A549 (cell line): Measurements from ENCODE around the gene ZNF438. TPM values are rescaled to one million over a fixed set of nuclear protein-coding genes. Genes with fewer than 3 reads are reported as not detected.

Source experiments
- ATAC-seq, 2 experiments: fragments of 200-7000 bp in 1 of 2; fragments of >200 bp in 1 of 2; cut with Nextera tagmentation in 1 of 2; cut with Tn5 transposase in 1 of 2; 3 replicates each; pipeline versions ENCODE4 v1.8.0 to v1.9.1; 2018 to 2020; ENCODE audit warnings: mild to moderate bottlenecking in 1 of 2, moderate library complexity in 1 of 2
- CTCF ChIA-PET: fragments of 300-600 bp; sonication (Branson Sonifier 250); formaldehyde crosslinking; extraction: SDS; loops from one replicate; lab custom pipeline; 2021; ENCODE audit warnings: antibody characterized with exemption, inconsistent platforms; lab: Yijun Ruan, JAX
- POLR2A ChIA-PET: fragments of 350-600 bp; formaldehyde crosslinking; extraction: SDS; loops from one replicate; lab custom pipeline; 2021; ENCODE audit warnings: antibody characterized with exemption, inconsistent platforms; lab: Yijun Ruan, JAX
- DNase-seq, 2 experiments: peaks; one replicate each; pipeline versions ENCODE4 v3.0.0 to v3.0.0-alpha.2; 2011 to 2016; ENCODE audit warnings: low read depth in 1 of 2, low spot score in 1 of 2
- FAIRE-seq: peaks from 2 replicates; lab custom pipeline; 2011; peaks lifted over from hg19 to GRCh38; lab: Jason Lieb, UNC
- H3K27ac ChIP-seq, 2 experiments: fragments of >200 bp; sonication (Bioruptor Twin); formaldehyde crosslinking; 3 replicates each; pipeline ENCODE4 v1.5.1; 2016 to 2017
- H3K4me1 ChIP-seq: fragments of >200 bp; sonication (Bioruptor Twin); formaldehyde crosslinking; 3 replicates; pipeline ENCODE4 v1.6.1; 2016
- H3K4me2 ChIP-seq: fragments of >200 bp; sonication (Bioruptor Twin); formaldehyde crosslinking; 3 replicates; pipeline ENCODE4 v1.6.1; 2016
- H3K4me3 ChIP-seq: fragments of >200 bp; sonication (Bioruptor Twin); formaldehyde crosslinking; 3 replicates; pipeline ENCODE4 v1.5.1; 2016
- H3K9me3 ChIP-seq: fragments of >200 bp; sonication (Bioruptor Twin); formaldehyde crosslinking; 3 replicates; pipeline ENCODE4 v1.6.1; 2016
- CTCF ChIP-seq: fragments of >200 bp; sonication (Bioruptor Twin); formaldehyde crosslinking; IDR thresholded peaks from 3 replicates; pipeline ENCODE4 v1.5.1; 2016
- EHMT2 ChIP-seq: fragments of 200-600 bp; sonication (generic); IDR thresholded peaks from 2 replicates; pipeline ENCODE4 v1.6.1; 2016; ENCODE audit warnings: antibody characterized with exemption, low read depth, mild to moderate bottlenecking, moderate library complexity
- FOSL2 ChIP-seq, 2 experiments: fragments of 450-650 bp in 1 of 2; fragments of >200 bp in 1 of 2; sonication (Bioruptor Twin) in 1 of 2; formaldehyde crosslinking; IDR thresholded peaks; 2 replicates each; pipeline versions ENCODE4 v1.5.0 to v1.6.1; 2016 to 2020; ENCODE audit warnings: mild to moderate bottlenecking in 1 of 2, moderate library complexity in 1 of 2
- MAFK ChIP-seq: fragments of 450-650 bp; IDR thresholded peaks from 2 replicates; pipeline ENCODE4 v1.6.1; 2014; ENCODE audit not compliant: partially characterized antibody
- PHF8 ChIP-seq: fragments of 200-600 bp; sonication (generic); IDR thresholded peaks from 2 replicates; pipeline ENCODE4 v1.6.1; 2016; ENCODE audit warnings: low read depth, mild to moderate bottlenecking, antibody characterized with exemption, moderate library complexity, borderline replicate concordance
- RNF2 ChIP-seq: fragments of 200-600 bp; sonication (generic); IDR thresholded peaks from 2 replicates; pipeline ENCODE4 v1.6.1; 2016; ENCODE audit warnings: low read depth, mild to moderate bottlenecking, antibody characterized with exemption, moderate library complexity, borderline replicate concordance
- SREBF2 ChIP-seq: fragments of 450-650 bp; IDR thresholded peaks from 2 replicates; pipeline ENCODE4 v1.6.1; 2014; ENCODE audit warnings: mild to moderate bottlenecking, moderate library complexity
- ZFP36 ChIP-seq: fragments of 450-650 bp; IDR thresholded peaks from 2 replicates; pipeline ENCODE4 v1.6.1; 2014; ENCODE audit warnings: borderline replicate concordance; ENCODE audit not compliant: partially characterized antibody
- WGBS: methylation state at CpG from one replicate; pipeline ENCODE4 v1.1.6; 2017; ENCODE audit errors: missing lambda C conversion rate; 5-methylcytosine and 5-hydroxymethylcytosine counted together
- polyA plus RNA-seq, 4 experiments: library from polyadenylated mRNA; depleted of rRNA in 3 of 4; stranded (reverse); fragments of >200 nt; fragmentation: RNase III in 1 of 4; extraction: RNeasy Plus Mini Kit Qiagen cat#74134 plus additional on column Dnase treatment in 1 of 4; gene quantifications; 2 replicates in 3 of 4; 3 replicates in 1 of 4; pipeline ENCODE4 v1.2.3, GENCODE V29; 2011 to 2017
- TF ChIP-seq, protein P1 (sequence below): fragments of >200 bp; sonication (Bioruptor Twin); formaldehyde crosslinking; IDR thresholded peaks from 2 replicates; pipeline ENCODE4 v1.6.1; 2016
- TF ChIP-seq, protein P2 (sequence below): fragments of >200 bp; sonication (Bioruptor Twin); formaldehyde crosslinking; IDR thresholded peaks from 3 replicates; pipeline ENCODE4 v1.6.1; 2016
- TF ChIP-seq, protein P3 (sequence below): fragments of 250-450 bp; sonication (Bioruptor Pico); IDR thresholded peaks from 2 replicates; pipeline ENCODE4 v1.5.0; 2021; ENCODE audit warnings: mild to moderate bottlenecking, moderate library complexity, borderline replicate concordance
- TF ChIP-seq, protein P4 (sequence below): IDR thresholded peaks from 2 replicates; pipeline ENCODE4 v1.6.1; 2012
- TF ChIP-seq, protein P5 (sequence below): fragments of 150-350 bp; IDR thresholded peaks from 2 replicates; pipeline ENCODE4 v1.6.1; 2014; ENCODE audit warnings: low read depth, mild to moderate bottlenecking, low read length
- TF ChIP-seq, protein P6 (sequence below): fragments of 450-650 bp; IDR thresholded peaks from 2 replicates; pipeline ENCODE4 v1.6.1; 2014; ENCODE audit warnings: antibody characterized with exemption

ZNF438 gene
- polyA plus RNA-seq, 2 of the 4 experiments (the other 2 are of a cell fraction), result 2.2 to 4.5 TPM

DNA sequence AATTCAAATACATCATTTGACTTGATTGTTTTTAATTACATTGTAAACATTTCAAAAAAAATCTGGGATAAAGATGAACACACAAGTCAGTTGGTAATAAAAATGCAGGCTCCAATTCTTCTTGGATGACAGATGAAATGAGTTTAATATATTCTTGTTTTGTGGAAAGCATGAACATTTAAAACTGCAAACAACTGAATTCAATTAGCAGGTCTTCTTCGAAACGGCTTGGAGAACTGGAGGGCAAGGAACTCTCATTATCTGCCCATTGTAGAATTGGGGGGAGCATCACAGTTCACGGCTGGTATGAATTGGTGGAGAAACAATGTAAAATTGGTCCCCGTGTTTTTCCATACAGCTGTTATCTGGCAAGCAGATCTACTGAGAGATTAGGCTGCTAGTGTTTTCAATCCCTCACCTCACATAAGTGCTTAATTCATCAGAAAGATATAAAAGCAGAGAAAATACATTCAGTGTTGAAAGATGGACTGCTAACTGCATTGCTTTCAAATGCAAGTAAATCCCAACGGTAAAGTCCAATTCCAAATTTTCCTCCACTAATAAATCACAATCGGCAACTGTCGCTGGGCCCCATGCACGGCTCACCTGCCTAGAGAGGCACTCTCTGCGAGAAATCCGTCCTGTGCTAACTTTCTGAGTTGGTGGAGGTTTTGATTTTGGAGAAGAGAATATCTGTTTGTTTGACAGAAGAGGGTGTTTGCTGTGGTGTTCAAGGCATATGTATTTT is 199.5 kb downstream of the ZNF438 start:
- H3K27ac ChIP-seq, result no peak overlapping the region
- H3K9me3 ChIP-seq, result no peaks in the 10 kb centered on the region
- POLR2A ChIA-PET, result no interaction called here
- 78% methylated on average over 10 of the region's 10 CpGs for WGBS
- TF ChIP-seq MAFK (no peak), PHF8 (no peak), EHMT2 (no peak), CTCF (no peak)
- TF ChIP-seq, protein P1, sequence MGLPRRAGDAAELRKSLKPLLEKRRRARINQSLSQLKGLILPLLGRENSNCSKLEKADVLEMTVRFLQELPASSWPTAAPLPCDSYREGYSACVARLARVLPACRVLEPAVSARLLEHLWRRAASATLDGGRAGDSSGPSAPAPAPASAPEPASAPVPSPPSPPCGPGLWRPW, result no peak
- TF ChIP-seq, protein P2, sequence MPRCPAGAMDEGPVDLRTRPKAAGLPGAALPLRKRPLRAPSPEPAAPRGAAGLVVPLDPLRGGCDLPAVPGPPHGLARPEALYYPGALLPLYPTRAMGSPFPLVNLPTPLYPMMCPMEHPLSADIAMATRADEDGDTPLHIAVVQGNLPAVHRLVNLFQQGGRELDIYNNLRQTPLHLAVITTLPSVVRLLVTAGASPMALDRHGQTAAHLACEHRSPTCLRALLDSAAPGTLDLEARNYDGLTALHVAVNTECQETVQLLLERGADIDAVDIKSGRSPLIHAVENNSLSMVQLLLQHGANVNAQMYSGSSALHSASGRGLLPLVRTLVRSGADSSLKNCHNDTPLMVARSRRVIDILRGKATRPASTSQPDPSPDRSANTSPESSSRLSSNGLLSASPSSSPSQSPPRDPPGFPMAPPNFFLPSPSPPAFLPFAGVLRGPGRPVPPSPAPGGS, result no peak
- FAIRE-seq (no peak), ATAC-seq (no peak), DNase-seq (no peak)
- H3K4me1 ChIP-seq, result no peaks in the 10 kb centered on the region
- CTCF ChIA-PET, result no interaction called here
- H3K4me3 ChIP-seq, result no peak overlapping the region
- H3K4me2 ChIP-seq, result no peak overlapping the region

DNA sequence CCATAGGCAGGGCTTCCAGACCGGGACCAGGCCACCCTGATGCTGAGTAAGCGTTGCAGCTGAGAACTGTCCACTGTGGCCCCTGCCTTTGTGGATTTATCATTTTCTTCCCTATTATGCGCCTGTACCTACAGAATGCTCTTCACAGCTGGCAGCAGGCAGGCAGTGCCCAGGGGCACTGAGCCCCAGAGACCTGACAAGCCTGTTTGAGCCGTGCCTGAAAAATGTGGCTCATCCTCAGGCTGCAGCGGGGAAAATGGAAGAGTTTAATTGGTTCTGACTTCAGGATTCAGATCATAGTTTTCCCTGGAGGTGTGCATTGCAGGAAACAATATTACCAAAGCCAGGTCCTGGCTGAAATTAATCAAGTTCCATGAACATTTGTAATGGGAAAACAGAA is 200.2 kb downstream of the ZNF438 start:
- Histone ChIP-seq H3K4me2 (no peak overlapping the region), H3K4me3 (no peak overlapping the region), H3K27ac (no peak overlapping the region), H3K9me3 (no peaks in the 10 kb centered on the region), H3K4me1 (no peaks in the 10 kb centered on the region)
- no peak for ATAC-seq
- CTCF ChIA-PET, result interaction anchor here (1.1 kb wide), 1 partner anchor 33 kb away, joined by 3 read pairs; no protein-coding TSS in a partner anchor
- 73% methylated on average over 5 of the region's 5 CpGs for WGBS
- POLR2A ChIA-PET, result no interaction called here
- no peak for DNase-seq
- TF ChIP-seq, protein P3, sequence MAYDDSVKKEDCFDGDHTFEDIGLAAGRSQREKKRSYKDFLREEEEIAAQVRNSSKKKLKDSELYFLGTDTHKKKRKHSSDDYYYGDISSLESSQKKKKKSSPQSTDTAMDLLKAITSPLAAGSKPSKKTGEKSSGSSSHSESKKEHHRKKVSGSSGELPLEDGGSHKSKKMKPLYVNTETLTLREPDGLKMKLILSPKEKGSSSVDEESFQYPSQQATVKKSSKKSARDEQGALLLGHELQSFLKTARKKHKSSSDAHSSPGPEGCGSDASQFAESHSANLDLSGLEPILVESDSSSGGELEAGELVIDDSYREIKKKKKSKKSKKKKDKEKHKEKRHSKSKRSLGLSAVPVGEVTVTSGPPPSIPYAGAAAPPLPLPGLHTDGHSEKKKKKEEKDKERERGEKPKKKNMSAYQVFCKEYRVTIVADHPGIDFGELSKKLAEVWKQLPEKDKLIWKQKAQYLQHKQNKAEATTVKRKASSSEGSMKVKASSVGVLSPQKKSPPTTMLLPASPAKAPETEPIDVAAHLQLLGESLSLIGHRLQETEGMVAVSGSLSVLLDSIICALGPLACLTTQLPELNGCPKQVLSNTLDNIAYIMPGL (CRISPR knock-in tag), result no peak
- TF ChIP-seq MAFK, result peak; percentile 13
- FAIRE-seq, result no peak

DNA sequence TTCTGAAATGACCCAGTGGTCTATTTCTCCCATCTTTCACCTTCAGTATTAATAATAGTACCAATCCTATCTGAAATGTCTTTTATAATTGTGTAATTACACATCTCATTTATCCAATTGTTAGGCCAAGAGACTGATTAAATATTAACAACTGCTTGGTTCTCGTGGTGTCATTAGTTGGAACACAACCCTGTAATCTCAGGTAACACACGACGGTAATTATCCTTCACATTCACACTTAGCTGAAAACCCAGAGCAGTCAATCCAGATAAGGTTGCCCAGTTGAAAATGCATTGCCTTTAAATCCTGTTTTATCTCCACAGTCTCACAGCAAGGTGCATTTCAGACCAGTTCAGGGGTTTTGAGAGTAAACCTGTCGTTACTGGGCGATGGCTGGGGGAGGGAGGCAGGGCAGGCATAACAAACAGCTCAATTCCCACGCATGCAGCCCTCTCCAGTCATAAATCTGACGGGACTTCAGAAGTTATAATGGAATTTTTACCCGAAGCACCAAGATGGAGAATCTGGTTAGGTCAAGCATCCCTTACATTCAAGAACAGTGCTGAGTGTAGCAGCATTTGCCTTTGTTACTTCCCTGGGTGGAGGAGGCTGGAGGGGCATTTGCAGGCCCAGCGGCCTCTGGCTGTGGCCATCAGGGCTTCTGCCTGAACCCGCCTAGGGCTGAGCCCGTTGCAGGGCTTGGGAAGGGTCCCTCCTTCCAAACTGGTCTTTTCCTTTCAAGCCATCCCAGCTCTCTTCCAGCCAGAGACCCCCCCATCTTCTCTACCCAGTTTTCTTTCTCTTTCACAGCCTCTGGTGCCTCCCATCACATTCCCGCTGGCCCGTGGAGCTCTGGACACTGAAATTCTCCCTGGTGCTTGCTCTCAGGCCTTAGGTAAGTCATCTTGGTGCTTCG is 201.1 kb downstream of the ZNF438 start:
- no peak for DNase-seq
- CTCF ChIA-PET, result interaction anchor here (1.1 kb wide), 1 partner anchor 32 kb away, joined by 3 read pairs; no protein-coding TSS in a partner anchor
- H3K4me2 ChIP-seq, result no peak overlapping the region
- TF ChIP-seq, protein P2, result no peak
- TF ChIP-seq ZFP36 (no peak), EHMT2 (no peak), RNF2 (no peak), FOSL2 (IDR thresholded peaks at IDR 0.05) (no peak), FOSL2 (CRISPR knock-in tag; IDR thresholded peaks at IDR 0.05) (no peak), SREBF2 (no peak)
- TF ChIP-seq, protein P3 (CRISPR knock-in tag), result no peak
- TF ChIP-seq, protein P4, sequence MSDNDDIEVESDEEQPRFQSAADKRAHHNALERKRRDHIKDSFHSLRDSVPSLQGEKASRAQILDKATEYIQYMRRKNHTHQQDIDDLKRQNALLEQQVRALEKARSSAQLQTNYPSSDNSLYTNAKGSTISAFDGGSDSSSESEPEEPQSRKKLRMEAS, result no peak
- TF ChIP-seq, protein P1, result no peak
- TF ChIP-seq, protein P5, sequence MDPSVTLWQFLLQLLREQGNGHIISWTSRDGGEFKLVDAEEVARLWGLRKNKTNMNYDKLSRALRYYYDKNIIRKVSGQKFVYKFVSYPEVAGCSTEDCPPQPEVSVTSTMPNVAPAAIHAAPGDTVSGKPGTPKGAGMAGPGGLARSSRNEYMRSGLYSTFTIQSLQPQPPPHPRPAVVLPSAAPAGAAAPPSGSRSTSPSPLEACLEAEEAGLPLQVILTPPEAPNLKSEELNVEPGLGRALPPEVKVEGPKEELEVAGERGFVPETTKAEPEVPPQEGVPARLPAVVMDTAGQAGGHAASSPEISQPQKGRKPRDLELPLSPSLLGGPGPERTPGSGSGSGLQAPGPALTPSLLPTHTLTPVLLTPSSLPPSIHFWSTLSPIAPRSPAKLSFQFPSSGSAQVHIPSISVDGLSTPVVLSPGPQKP, result no peak
- TF ChIP-seq, protein P6, sequence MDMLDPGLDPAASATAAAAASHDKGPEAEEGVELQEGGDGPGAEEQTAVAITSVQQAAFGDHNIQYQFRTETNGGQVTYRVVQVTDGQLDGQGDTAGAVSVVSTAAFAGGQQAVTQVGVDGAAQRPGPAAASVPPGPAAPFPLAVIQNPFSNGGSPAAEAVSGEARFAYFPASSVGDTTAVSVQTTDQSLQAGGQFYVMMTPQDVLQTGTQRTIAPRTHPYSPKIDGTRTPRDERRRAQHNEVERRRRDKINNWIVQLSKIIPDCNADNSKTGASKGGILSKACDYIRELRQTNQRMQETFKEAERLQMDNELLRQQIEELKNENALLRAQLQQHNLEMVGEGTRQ, result no peak

More for the DNA sequence above, 201.1 kb downstream of the ZNF438 start:
- POLR2A ChIA-PET, result no interaction called here
- ATAC-seq, result no peak
- WGBS, result 75% methylated on average over 14 of the region's 14 CpGs
- no peaks in the 10 kb centered on the region for H3K9me3 ChIP-seq
- H3K4me1 ChIP-seq, result no peaks in the 10 kb centered on the region
- FAIRE-seq, result no peak
- no peak overlapping the region for H3K27ac ChIP-seq
- H3K4me3 ChIP-seq, result no peak overlapping the region
